Measurements from ENCODE around the gene BID. TPM values are rescaled to one million over a fixed set of nuclear protein-coding genes. Genes with fewer than 3 reads are reported as not detected.

Gene BID
- total RNA-seq, 2 experiments from 2014 or later: 59.9 to 60.3 TPM

DNA sequence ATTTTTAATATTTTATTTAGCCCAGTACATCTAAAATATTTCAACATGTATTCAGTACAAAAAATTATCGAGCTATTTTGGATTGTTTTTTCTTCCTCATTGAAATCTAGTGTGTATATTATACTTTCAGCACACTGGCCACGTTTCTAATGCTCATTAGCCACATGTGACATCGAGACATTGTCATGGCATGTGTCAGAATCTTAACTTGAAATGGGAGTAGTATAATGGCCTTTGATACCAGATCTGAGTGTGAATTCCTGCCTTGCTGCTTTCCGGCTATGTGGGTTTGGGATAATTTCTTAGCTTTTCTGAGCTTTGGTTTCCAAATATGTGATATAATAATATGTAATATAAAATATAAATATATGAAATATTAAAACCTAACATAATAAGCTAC lies 81.4 kb downstream of the BID start:
- Histone ChIP-seq H3K36me3 (ENCODE audit: insufficient read depth, low read length) (peaks cover 48% of the 10 kb centered on the region), H3K4me1 (ENCODE audit: insufficient read depth, low read length, poor library complexity, severe bottlenecking) (no peaks in the 10 kb centered on the region), H4K20me1 (ENCODE audit: insufficient read depth, low read length) (no peaks in the 10 kb centered on the region), H3K9me3 (ENCODE audit: low read length) (no peaks in the 10 kb centered on the region), H3K9me2 (ENCODE audit: insufficient read depth, low read length) (no peaks in the 10 kb centered on the region), H3K27ac (ENCODE audit: low read depth, low read length, poor library complexity, severe bottlenecking) (no peak overlapping the region), H2AFZ (ENCODE audit: low read length) (no peak overlapping the region), H3K4me3 (ENCODE audit: low read depth, low read length, poor library complexity, severe bottlenecking) (no peak overlapping the region), H3K4me2 (ENCODE audit: low read length) (no peak overlapping the region), H3K79me2 (ENCODE audit: insufficient read depth, low read depth, low read length) (no peaks in the 10 kb centered on the region)
- TF ChIP-seq, protein P1, sequence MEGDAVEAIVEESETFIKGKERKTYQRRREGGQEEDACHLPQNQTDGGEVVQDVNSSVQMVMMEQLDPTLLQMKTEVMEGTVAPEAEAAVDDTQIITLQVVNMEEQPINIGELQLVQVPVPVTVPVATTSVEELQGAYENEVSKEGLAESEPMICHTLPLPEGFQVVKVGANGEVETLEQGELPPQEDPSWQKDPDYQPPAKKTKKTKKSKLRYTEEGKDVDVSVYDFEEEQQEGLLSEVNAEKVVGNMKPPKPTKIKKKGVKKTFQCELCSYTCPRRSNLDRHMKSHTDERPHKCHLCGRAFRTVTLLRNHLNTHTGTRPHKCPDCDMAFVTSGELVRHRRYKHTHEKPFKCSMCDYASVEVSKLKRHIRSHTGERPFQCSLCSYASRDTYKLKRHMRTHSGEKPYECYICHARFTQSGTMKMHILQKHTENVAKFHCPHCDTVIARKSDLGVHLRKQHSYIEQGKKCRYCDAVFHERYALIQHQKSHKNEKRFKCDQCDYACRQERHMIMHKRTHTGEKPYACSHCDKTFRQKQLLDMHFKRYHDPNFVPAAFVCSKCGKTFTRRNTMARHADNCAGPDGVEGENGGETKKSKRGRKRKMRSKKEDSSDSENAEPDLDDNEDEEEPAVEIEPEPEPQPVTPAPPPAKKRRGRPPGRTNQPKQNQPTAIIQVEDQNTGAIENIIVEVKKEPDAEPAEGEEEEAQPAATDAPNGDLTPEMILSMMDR (conservative IDR thresholded peaks at IDR 0.05; ENCODE audit: low read length): no peak
- intact Hi-C loops (cut with micrococcal nuclease; ENCODE audit: unreplicated experiment): no loop called here
- no peak for DNase-seq (ENCODE audit: low spot score)
- POLR2A ChIA-PET: interaction anchor here (0.6 to 1.2 kb wide), 7 partner anchors 12 to 390 kb away, joined by 3 to 7 read pairs (median 5); no protein-coding TSS in a partner anchor
- BruUV-seq (replicated peaks): no TSS peak
- CTCF ChIA-PET (ENCODE audit: unreplicated experiment): no interaction called here

DNA sequence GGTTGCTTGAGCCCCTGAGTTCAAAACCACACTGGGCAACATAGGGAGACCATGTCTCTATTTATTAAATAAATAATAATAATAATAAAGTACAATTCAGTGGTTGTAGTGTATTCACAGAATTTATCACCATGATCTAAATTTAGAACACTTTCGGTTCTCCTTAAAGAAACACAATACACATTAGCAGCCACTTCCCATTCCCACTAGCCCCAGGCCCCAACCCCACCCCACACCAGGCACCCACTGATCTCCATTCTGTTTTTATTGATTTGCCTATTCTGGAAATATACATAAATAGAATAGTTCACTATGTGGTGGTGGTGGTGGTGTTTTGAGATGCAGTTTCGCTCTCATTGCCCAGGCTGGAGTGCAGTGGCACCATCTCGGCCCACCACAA lies 90.0 kb downstream of the BID start:
- Histone ChIP-seq H4K20me1 (ENCODE audit: insufficient read depth, low read length) (no peaks in the 10 kb centered on the region), H3K4me2 (ENCODE audit: low read length) (no peak overlapping the region), H2AFZ (ENCODE audit: low read length) (no peak overlapping the region), H3K4me3 (ENCODE audit: low read depth, low read length, poor library complexity, severe bottlenecking) (no peak overlapping the region), H3K27ac (ENCODE audit: low read depth, low read length, poor library complexity, severe bottlenecking) (no peak overlapping the region), H3K4me1 (ENCODE audit: insufficient read depth, low read length, poor library complexity, severe bottlenecking) (peaks cover 8% of the 10 kb centered on the region), H3K9me3 (ENCODE audit: low read length) (no peaks in the 10 kb centered on the region), H3K79me2 (ENCODE audit: insufficient read depth, low read depth, low read length) (no peaks in the 10 kb centered on the region), H3K9me2 (ENCODE audit: insufficient read depth, low read length) (no peaks in the 10 kb centered on the region), H3K36me3 (ENCODE audit: insufficient read depth, low read length) (peaks cover 25% of the 10 kb centered on the region)
- intact Hi-C loops (cut with micrococcal nuclease; ENCODE audit: unreplicated experiment): no loop called here
- POLR2A ChIA-PET: no interaction called here
- no TSS peak for BruUV-seq (replicated peaks)
- DNase-seq (ENCODE audit: low spot score): no peak
- CTCF ChIA-PET (ENCODE audit: unreplicated experiment): no interaction called here
- TF ChIP-seq EZH2phosphoT487 (IDR thresholded peaks at IDR 0.05; ENCODE audit: borderline replicate concordance, low read depth, low read length): no peak
- TF ChIP-seq, protein P1 (conservative IDR thresholded peaks at IDR 0.05; ENCODE audit: low read length): no peak

Small RNAs within 50 kb of the gene (microRNA-seq; reads per million reads assigned to microRNA genes)
- not detected for gene MIR3198-1 (ENCODE audit: borderline replicate concordance)

Small RNAs within 50 kb of the gene (small RNA-seq; reads per million reads assigned to genes)
- not detected for gene MIR3198-1

Other genes with a start within 250 kb of the BID start
- gene SLC25A18, start 211.0 kb downstream of the BID start, total RNA-seq (2014; rRNA removed; shearing (Covaris generic)): not detected in 2 replicates
- gene SLC25A18, start 211.0 kb downstream of the BID start, total RNA-seq (2022): not detected in 2 replicates
- 82.2 and 86.5 TPM in 2 replicates for gene ATP6V1E1, start 145.7 kb downstream of the BID start, total RNA-seq (2014; rRNA removed; shearing (Covaris generic))
- 100 and 108 TPM in 2 replicates for gene ATP6V1E1, start 145.7 kb downstream of the BID start, total RNA-seq (2022)
- 21.7 and 25.2 TPM in 2 replicates for gene BCL2L13, start 135.7 kb downstream of the BID start, total RNA-seq (2014; rRNA removed; shearing (Covaris generic))
- gene BCL2L13, start 135.7 kb downstream of the BID start, total RNA-seq (2022): 38.3 and 41.3 TPM in 2 replicates

Measured in OCI-LY7 (cell line).